Transverse colon (tissue), 4 donors: Measurements from ENCODE around the gene CPS1. TPM values are rescaled to one million over a fixed set of nuclear protein-coding genes. Genes with fewer than 3 reads are reported as not detected.

ENCODE experiments used
- DNase-seq: peaks from one replicate; pipeline ENCODE4 v3.0.0-alpha.2; 2019
- H3K27ac ChIP-seq, 4 donors: fragments of 200-600 bp; sonication (generic); 2 replicates each; pipeline ENCODE4 v1.5.1; 2016 to 2018; ENCODE audit warnings: inconsistent platforms in 4 of 4
- H3K27me3 ChIP-seq: fragments of 200-600 bp; sonication (generic); 2 replicates; pipeline ENCODE4 v1.5.1; 2017; ENCODE audit warnings: inconsistent platforms
- H3K36me3 ChIP-seq, 4 donors: fragments of 200-600 bp; sonication (generic); 2 replicates each; pipeline ENCODE4 v1.5.1; 2017 to 2019; ENCODE audit warnings: inconsistent platforms in 4 of 4
- H3K4me1 ChIP-seq, 4 donors: fragments of 200-600 bp; sonication (generic); 2 replicates each; pipeline ENCODE4 v1.5.1; 2017 to 2020; ENCODE audit warnings: inconsistent platforms in 4 of 4
- H3K4me3 ChIP-seq, 4 donors: fragments of 200-600 bp; sonication (generic); 1 replicate in 1 of 4; 2 replicates in 3 of 4; pipeline versions ENCODE4 v1.5.1 to v1.6.1; 2017 to 2019; ENCODE audit warnings: inconsistent platforms in 4 of 4
- H3K9me3 ChIP-seq, 2 donors: fragments of 200-600 bp; sonication (generic); 2 replicates each; pipeline ENCODE4 v1.5.1; 2017 to 2019; ENCODE audit warnings: inconsistent platforms in 2 of 2
- CTCF ChIP-seq, 5 experiments: fragments of 200-600 bp in 3 of 5; fragments of 450-650 bp in 2 of 5; sonication (generic) in 3 of 5; IDR thresholded peaks; 1 replicate in 2 of 5; 2 replicates in 3 of 5; pipeline ENCODE4 v1.5.1; 2016 to 2017; ENCODE audit warnings: antibody characterized with exemption in 5 of 5, inconsistent platforms in 3 of 5, mild to moderate bottlenecking in 2 of 5, moderate library complexity in 1 of 5
- EP300 ChIP-seq: sonication (generic); formaldehyde crosslinking; IDR thresholded peaks from one replicate; pipeline ENCODE4 v1.6.1; 2017; ENCODE audit warnings: antibody characterized with exemption, low read depth
- POLR2A ChIP-seq: fragments of 450-650 bp; IDR thresholded peaks from one replicate; pipeline ENCODE4 v1.6.1; 2016; ENCODE audit warnings: antibody characterized with exemption, mild to moderate bottlenecking, moderate library complexity
- POLR2AphosphoS5 ChIP-seq, 3 donors: sonication (generic); formaldehyde crosslinking; IDR thresholded peaks; one replicate each; pipeline ENCODE4 v1.6.1; 2016; ENCODE audit warnings: antibody characterized with exemption in 3 of 3
- WGBS, 2 donors: methylation state at CpG; one replicate each; pipeline ENCODE4 v1.1.5; 2018; ENCODE audit warnings: low coverage in 1 of 2; 5-methylcytosine and 5-hydroxymethylcytosine counted together
- in situ Hi-C, 4 donors: fragments of 200-750 bp; cut with MboI; loops; one replicate each; pipeline versions ENCODE4 v1.15.0 to v1.15.1; 2017; ENCODE audit warnings: low sequenced_read_pairs in 3 of 4, low pct_ligation_motif_present in 1 of 4, low pct_unique_long_range_greater_than_20kb in 1 of 4
- intact Hi-C: fragments of 100-400 bp; cut with DNase I; formaldehyde crosslinking; loops from one replicate; pipeline ENCODE4 v1.15.1; 2023; ENCODE audit warnings: low total_unique reads
- total RNA-seq, 4 donors: library from RNA; depleted of rRNA; stranded (reverse); fragments of >200 nt; gene quantifications; one replicate each; pipeline ENCODE4 v1.1.0, GENCODE V29; 2016

CPS1 gene
- total RNA-seq, 4 donors from 2014 or later = 0.32 to 0.68 TPM; not detected in 2

- intact Hi-C loops (no loop called here), in situ Hi-C loops (no loop called here)
- no peaks in the 10 kb centered on the region for H3K27me3 ChIP-seq
- DNase-seq = no peak
- no peak overlapping the region for H3K27ac ChIP-seq
- WGBS, 2 donors = 34 to 50% methylated on average over 2 of the region's 2 CpGs
- H3K4me3 ChIP-seq = no peak overlapping the region
- no peaks in the 10 kb centered on the region for H3K36me3 ChIP-seq
- H3K9me3 ChIP-seq = no peaks in the 10 kb centered on the region
- H3K4me1 ChIP-seq = no peaks in the 10 kb centered on the region
- no peak for TF ChIP-seq EP300
- TF ChIP-seq POLR2AphosphoS5 (IDR thresholded peaks at IDR 0.05) = no peak
- TF ChIP-seq POLR2A = no peak
- TF ChIP-seq CTCF (IDR thresholded peaks at IDR 0.05) = no peak
Measured at GRCh38 chr2:210591663-210592062, 35.3 kb downstream of the CPS1 start.

- Histone ChIP-seq H3K36me3 (no peaks in the 10 kb centered on the region), H3K4me3 (no peak overlapping the region), H3K9me3 (no peaks in the 10 kb centered on the region), H3K27ac (no peak overlapping the region), H3K27me3 (no peaks in the 10 kb centered on the region), H3K4me1 (no peaks in the 10 kb centered on the region)
- intact Hi-C loops (no loop called here), in situ Hi-C loops (no loop called here)
- WGBS, 2 donors = 68 to 72% methylated on average over 4 of the region's 4 CpGs
- TF ChIP-seq EP300 = no peak
- TF ChIP-seq POLR2A = no peak
- TF ChIP-seq POLR2AphosphoS5 (IDR thresholded peaks at IDR 0.05) = no peak
- no peak for TF ChIP-seq CTCF (IDR thresholded peaks at IDR 0.05)
- no peak for DNase-seq
Measured at GRCh38 chr2:210592726-210593125, 36.3 kb downstream of the CPS1 start.

- no peak overlapping the region for H3K27ac ChIP-seq
- H3K4me1 ChIP-seq = no peaks in the 10 kb centered on the region
- 75 to 82% methylated on average over 4 of the region's 4 CpGs for WGBS, 2 donors
- H3K9me3 ChIP-seq = peaks cover 0 to under 1% of the 10 kb centered on the region in 2 donors
- TF ChIP-seq CTCF (IDR thresholded peaks at IDR 0.05) (no peak), POLR2A (no peak), EP300 (no peak), POLR2AphosphoS5 (IDR thresholded peaks at IDR 0.05) (no peak)
- no peaks in the 10 kb centered on the region for H3K27me3 ChIP-seq
- H3K4me3 ChIP-seq = no peak overlapping the region
- no peaks in the 10 kb centered on the region for H3K36me3 ChIP-seq
- in situ Hi-C loops (no loop called here), intact Hi-C loops (no loop called here)
- no peak for DNase-seq
Measured at GRCh38 chr2:210593166-210593565, 36.8 kb downstream of the CPS1 start.

- intact Hi-C loops (no loop called here), in situ Hi-C loops (no loop called here)
- Histone ChIP-seq H3K4me3 (no peak overlapping the region), H3K27me3 (no peaks in the 10 kb centered on the region), H3K27ac (no peak overlapping the region), H3K9me3 (peaks cover 0 to 3% of the 10 kb centered on the region in 2 donors), H3K36me3 (no peaks in the 10 kb centered on the region), H3K4me1 (no peaks in the 10 kb centered on the region)
- TF ChIP-seq POLR2A (no peak), EP300 (no peak), POLR2AphosphoS5 (IDR thresholded peaks at IDR 0.05) (no peak), CTCF (IDR thresholded peaks at IDR 0.05) (no peak)
- 88 to 92% methylated on average over 3 of the region's 3 CpGs for WGBS, 2 donors
- no peak for DNase-seq
Measured at GRCh38 chr2:210598219-210598618, 41.8 kb downstream of the CPS1 start.
